Loucy (cell line): ENCODE data around the gene NOL4L.

Source experiments
- H2AFZ ChIP-seq: fragments of 200-600 bp; sonication (generic); 2 replicates; pipeline ENCODE4 v1.6.0; 2016; ENCODE audit warnings: antibody characterized with exemption, mild to moderate bottlenecking, low read length, moderate library complexity
- H3F3A ChIP-seq: fragments of 200-600 bp; 2 replicates; pipeline ENCODE4 v1.6.0; 2016; ENCODE audit warnings: antibody characterized with exemption, low read depth, mild to moderate bottlenecking
- H3K27me3 ChIP-seq: fragments of 200-600 bp; sonication (generic); 2 replicates; pipeline ENCODE4 v1.6.1; 2014; ENCODE audit warnings: low read length, mild to moderate bottlenecking; ENCODE audit not compliant: insufficient read depth, poor library complexity, severe bottlenecking
- H3K36me3 ChIP-seq: fragments of 200-600 bp; sonication (generic); 2 replicates; pipeline ENCODE4 v1.6.1; 2016; ENCODE audit warnings: low read length; ENCODE audit not compliant: insufficient read depth
- H3K4me1 ChIP-seq: fragments of 200-600 bp; sonication (generic); 2 replicates; pipeline ENCODE4 v1.5.1; 2014; ENCODE audit warnings: low read length, mild to moderate bottlenecking; ENCODE audit not compliant: insufficient read depth, poor library complexity, severe bottlenecking
- H3K4me2 ChIP-seq: fragments of 200-600 bp; sonication (generic); 2 replicates; pipeline ENCODE4 v1.6.0; 2014; ENCODE audit warnings: antibody characterized with exemption, low read length, low read depth, mild to moderate bottlenecking; ENCODE audit not compliant: poor library complexity, severe bottlenecking
- H3K4me3 ChIP-seq: fragments of 200-600 bp; sonication (generic); 2 replicates; pipeline ENCODE4 v1.5.1; 2014; ENCODE audit warnings: low read length, mild to moderate bottlenecking, mixed read lengths; ENCODE audit not compliant: poor library complexity, severe bottlenecking
- H3K79me2 ChIP-seq: fragments of 200-600 bp; sonication (generic); 2 replicates; pipeline ENCODE4 v1.6.1; 2014; ENCODE audit warnings: low read length; ENCODE audit not compliant: insufficient read depth
- H3K9ac ChIP-seq: fragments of 200-600 bp; sonication (generic); 2 replicates; pipeline ENCODE4 v1.6.0; 2014; ENCODE audit warnings: mild to moderate bottlenecking, low read depth, low read length, moderate library complexity; ENCODE audit not compliant: poor library complexity, severe bottlenecking
- H3K9me2 ChIP-seq: fragments of 200-600 bp; sonication (generic); replicated peaks from 2 replicates; pipeline ENCODE4 v1.6.1; 2016; ENCODE audit warnings: low read depth, low read length, mixed read lengths
- H3K9me3 ChIP-seq: fragments of 200-600 bp; sonication (generic); 2 replicates; pipeline ENCODE4 v1.6.1; 2014; ENCODE audit warnings: mild to moderate bottlenecking, antibody characterized with exemption, low read length, low read depth; ENCODE audit not compliant: insufficient read depth
- H4K20me1 ChIP-seq: fragments of 200-600 bp; sonication (generic); 2 replicates; pipeline ENCODE4 v1.6.0; 2014; ENCODE audit warnings: antibody characterized with exemption, low read length, mild to moderate bottlenecking; ENCODE audit not compliant: insufficient read depth, poor library complexity, severe bottlenecking
- EZH2phosphoT487 ChIP-seq: fragments of 200-600 bp; IDR thresholded peaks from 2 replicates; pipeline ENCODE4 v1.6.1; 2018; ENCODE audit warnings: antibody characterized with exemption, mild to moderate bottlenecking, moderate library complexity, borderline replicate concordance
- TF ChIP-seq, protein P1 (sequence below): fragments of 200-600 bp; sonication (generic); conservative IDR thresholded peaks from 2 replicates; pipeline ENCODE4 v1.5.1; 2014; ENCODE audit warnings: mild to moderate bottlenecking, antibody characterized with exemption, low read length

Gene NOL4L

DNA sequence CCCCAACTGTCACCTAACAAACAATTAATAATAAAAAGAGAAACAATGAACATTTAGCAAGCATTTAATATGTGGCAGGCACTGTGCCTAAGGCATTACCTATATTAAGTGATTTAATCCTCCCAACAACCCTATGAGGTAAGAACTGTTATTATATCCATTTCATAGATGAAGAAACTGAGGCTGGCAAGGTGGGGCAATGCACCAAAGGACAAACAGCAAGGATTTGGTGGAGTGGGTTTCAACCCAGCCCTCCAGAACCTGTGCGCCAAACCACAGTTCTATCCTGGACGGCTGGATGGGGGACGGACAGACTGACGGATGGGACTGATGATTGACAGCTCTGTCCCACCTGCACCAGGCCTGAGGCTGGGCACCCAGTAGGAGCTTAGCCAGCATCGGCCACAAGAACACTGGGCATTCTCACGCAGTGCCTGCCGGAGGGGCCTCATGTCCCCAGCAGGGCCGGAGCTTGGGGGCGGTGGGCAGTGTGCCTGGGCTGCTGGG is 24.6 kb downstream of the NOL4L start:
- Histone ChIP-seq H2AFZ (no peak overlapping the region), H3K9me2 (no peaks in the 10 kb centered on the region), H4K20me1 (peaks cover 73% of the 10 kb centered on the region), H3K4me1 (peaks cover 10% of the 10 kb centered on the region), H3K79me2 (peaks cover 96% of the 10 kb centered on the region), H3K4me3 (no peak overlapping the region), H3K9ac (no peak overlapping the region), H3K9me3 (no peaks in the 10 kb centered on the region), H3K4me2 (no peak overlapping the region), H3K36me3 (peaks cover 27% of the 10 kb centered on the region; the same call in 1 of the 2 replicates), H3K27me3 (no peaks in the 10 kb centered on the region), H3F3A (no peaks in the 10 kb centered on the region)
- TF ChIP-seq, protein P1, sequence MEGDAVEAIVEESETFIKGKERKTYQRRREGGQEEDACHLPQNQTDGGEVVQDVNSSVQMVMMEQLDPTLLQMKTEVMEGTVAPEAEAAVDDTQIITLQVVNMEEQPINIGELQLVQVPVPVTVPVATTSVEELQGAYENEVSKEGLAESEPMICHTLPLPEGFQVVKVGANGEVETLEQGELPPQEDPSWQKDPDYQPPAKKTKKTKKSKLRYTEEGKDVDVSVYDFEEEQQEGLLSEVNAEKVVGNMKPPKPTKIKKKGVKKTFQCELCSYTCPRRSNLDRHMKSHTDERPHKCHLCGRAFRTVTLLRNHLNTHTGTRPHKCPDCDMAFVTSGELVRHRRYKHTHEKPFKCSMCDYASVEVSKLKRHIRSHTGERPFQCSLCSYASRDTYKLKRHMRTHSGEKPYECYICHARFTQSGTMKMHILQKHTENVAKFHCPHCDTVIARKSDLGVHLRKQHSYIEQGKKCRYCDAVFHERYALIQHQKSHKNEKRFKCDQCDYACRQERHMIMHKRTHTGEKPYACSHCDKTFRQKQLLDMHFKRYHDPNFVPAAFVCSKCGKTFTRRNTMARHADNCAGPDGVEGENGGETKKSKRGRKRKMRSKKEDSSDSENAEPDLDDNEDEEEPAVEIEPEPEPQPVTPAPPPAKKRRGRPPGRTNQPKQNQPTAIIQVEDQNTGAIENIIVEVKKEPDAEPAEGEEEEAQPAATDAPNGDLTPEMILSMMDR, result no peak
- TF ChIP-seq EZH2phosphoT487, result no peak

- H2AFZ ChIP-seq, result no peak overlapping the region
- no peak overlapping the region for H3K4me3 ChIP-seq
- H3K27me3 ChIP-seq, result no peaks in the 10 kb centered on the region
- peaks cover 24% of the 10 kb centered on the region; the same call in 1 of the 2 replicates for H3K36me3 ChIP-seq
- H4K20me1 ChIP-seq, result peaks cover 68% of the 10 kb centered on the region
- H3K9ac ChIP-seq, result no peak overlapping the region
- H3K9me3 ChIP-seq, result no peaks in the 10 kb centered on the region
- peaks cover 16% of the 10 kb centered on the region for H3K4me1 ChIP-seq
- no peak for TF ChIP-seq EZH2phosphoT487
- TF ChIP-seq, protein P1, result no peak
- H3K9me2 ChIP-seq, result no peaks in the 10 kb centered on the region
- H3F3A ChIP-seq, result no peaks in the 10 kb centered on the region
- peaks cover 97% of the 10 kb centered on the region for H3K79me2 ChIP-seq
- H3K4me2 ChIP-seq, result no peak overlapping the region
These were observed 25.3 kb downstream of the NOL4L start for GRCh38 chr20:32559753-32560380.

GRCh38 chr20:32559205-32559752 is 25.9 kb downstream of the NOL4L start:
- no peaks in the 10 kb centered on the region for H3F3A ChIP-seq
- peaks cover 22% of the 10 kb centered on the region for H3K4me1 ChIP-seq
- H3K4me3 ChIP-seq, result no peak overlapping the region
- H3K9me3 ChIP-seq, result no peaks in the 10 kb centered on the region
- no peak overlapping the region for H3K9ac ChIP-seq
- no peak for TF ChIP-seq EZH2phosphoT487
- TF ChIP-seq, protein P1, result no peak
- no peak overlapping the region for H2AFZ ChIP-seq
- peaks cover 19% of the 10 kb centered on the region; the same call in 1 of the 2 replicates for H3K36me3 ChIP-seq
- H3K79me2 ChIP-seq, result peaks cover 97% of the 10 kb centered on the region
- no peak overlapping the region for H3K4me2 ChIP-seq
- peaks cover 66% of the 10 kb centered on the region for H4K20me1 ChIP-seq
- H3K27me3 ChIP-seq, result no peaks in the 10 kb centered on the region
- H3K9me2 ChIP-seq, result no peaks in the 10 kb centered on the region
